ENCODE data around the gene PRIMA1. TPM values are rescaled to one million over a fixed set of nuclear protein-coding genes. Genes with fewer than 3 reads are reported as not detected.
"Not testable (repeated sequence)": the region's sequence is repeated elsewhere in the genome, so short reads cannot be mapped to it uniquely, and the experiment has no call there.

The PRIMA1 gene
- total RNA-seq: 1 to 10 TPM; 1.8 to 5.3 TPM
- long read RNA-seq: 0 reads

- intact Hi-C loops (cut with DNase I, micrococcal nuclease): no loop called here
- DNase-seq: no peak
Observed at GRCh38 chr14:93788293-93788542, at the start of gene PRIMA1. Gene PRIMA1, minus strand, starts transcription at chr14:93788485. Its CDS starts 767 bp downstream, at chr14:93787718.

GRCh38 chr14:93834699-93835371 is 46.5 kb upstream of the PRIMA1 start:
- no peak for DNase-seq

More at GRCh38 chr14:93788293-93788542, at the start of gene PRIMA1:
- no peak for ATAC-seq

GRCh38 chr14:93832665-93833064 is 44.4 kb upstream of the PRIMA1 start:
- DNase-seq (no peak), ATAC-seq (no peak)
- intact Hi-C loops (cut with DNase I, micrococcal nuclease): no loop called here

More at GRCh38 chr14:93834699-93835371, 46.5 kb upstream of the PRIMA1 start:
- no peak for ATAC-seq
- intact Hi-C loops (cut with DNase I, micrococcal nuclease): no loop called here

- DNase-seq: no peak
- no peak for ATAC-seq
- intact Hi-C loops (cut with DNase I, micrococcal nuclease): no loop called here
Observed at GRCh38 chr14:93832081-93832480, 43.8 kb upstream of the PRIMA1 start.

GRCh38 chr14:93830753-93831461 is 42.6 kb upstream of the PRIMA1 start:
- no peak for DNase-seq
- intact Hi-C loops (cut with DNase I, micrococcal nuclease): no loop called here
- no peak for ATAC-seq

- intact Hi-C loops (cut with DNase I, micrococcal nuclease): no loop called here
- DNase-seq: no peak
- ATAC-seq: no peak
Observed at GRCh38 chr14:93829839-93830481, 41.7 kb upstream of the PRIMA1 start.

GRCh38 chr14:93825235-93825553 is 36.9 kb upstream of the PRIMA1 start:
- intact Hi-C loops (cut with DNase I, micrococcal nuclease): no loop called here
- DNase-seq (no peak), ATAC-seq (no peak)

- intact Hi-C loops (cut with DNase I, micrococcal nuclease): no loop called here
- DNase-seq (no peak), ATAC-seq (no peak)
Observed at GRCh38 chr14:93824518-93825234, 36.4 kb upstream of the PRIMA1 start.

GRCh38 chr14:93824076-93824475 is 35.8 kb upstream of the PRIMA1 start:
- ATAC-seq (no peak), DNase-seq (no peak)
- intact Hi-C loops (cut with DNase I, micrococcal nuclease): no loop called here

- no peak for ATAC-seq
- intact Hi-C loops (cut with DNase I, micrococcal nuclease): no loop called here
- no peak for DNase-seq
Observed at GRCh38 chr14:93821051-93821450, 32.8 kb upstream of the PRIMA1 start.

- ATAC-seq (no peak), DNase-seq (no peak)
- intact Hi-C loops (cut with DNase I, micrococcal nuclease): no loop called here
Observed at GRCh38 chr14:93818857-93819256, 30.6 kb upstream of the PRIMA1 start.

GRCh38 chr14:93811676-93812075 is 23.4 kb upstream of the PRIMA1 start:
- intact Hi-C loops (cut with DNase I, micrococcal nuclease): no loop called here
- ATAC-seq: no peak
- no peak for DNase-seq

- DNase-seq: no peak
- no peak for ATAC-seq
- intact Hi-C loops (cut with DNase I, micrococcal nuclease): no loop called here
Observed at GRCh38 chr14:93811020-93811419, 22.7 kb upstream of the PRIMA1 start.

GRCh38 chr14:93809491-93810420 is 21.5 kb upstream of the PRIMA1 start:
- ATAC-seq; DNase-seq; intact Hi-C loops (cut with DNase I, micrococcal nuclease): not testable (repeated sequence)

- DNase-seq: no peak
- intact Hi-C loops (cut with DNase I, micrococcal nuclease): no loop called here
- ATAC-seq: no peak
Observed at GRCh38 chr14:93804654-93805053, 16.4 kb upstream of the PRIMA1 start.

- intact Hi-C loops (cut with DNase I, micrococcal nuclease): no loop called here
- DNase-seq (no peak), ATAC-seq (no peak)
Observed at GRCh38 chr14:93803408-93804318, 15.4 kb upstream of the PRIMA1 start.

- DNase-seq (no peak), ATAC-seq (no peak)
- intact Hi-C loops (cut with DNase I, micrococcal nuclease): loop anchor here in 1 of 2 donors (10.0 kb wide), 1 partner anchor 145 kb away; no protein-coding TSS in a partner anchor
Observed at GRCh38 chr14:93799989-93800921, 12.0 kb upstream of the PRIMA1 start.

Data from left colon (tissue), 2 donors.